OCI-LY1 (cell line): ENCODE measurements around the gene KRTCAP2.

Experiments
- CTCF ChIP-seq: fragments of 200-600 bp; sonication (generic), shearing (Covaris generic); IDR thresholded peaks from 2 replicates; pipeline ENCODE4 v1.5.1; 2017; ENCODE audit warnings: mild to moderate bottlenecking, antibody characterized with exemption, low read length, moderate library complexity, mixed read lengths
- EZH2 ChIP-seq: fragments of 200-600 bp; sonication (generic), shearing (Covaris generic); IDR thresholded peaks from 2 replicates; pipeline ENCODE4 v1.8.0; 2017; ENCODE audit warnings: borderline replicate concordance, mixed run types, mild to moderate bottlenecking, antibody characterized with exemption, low read length, moderate library complexity, mixed read lengths

- TF ChIP-seq CTCF (no peak), EZH2 (no peak)
Observed at GRCh38 chr1:155187456-155187891, 14.4 kb upstream of the KRTCAP2 start.
